IMR-90 (cell line): ENCODE measurements around the gene YPEL2. TPM values are rescaled to one million over a fixed set of nuclear protein-coding genes. Genes with fewer than 3 reads are reported as not detected.

ENCODE experiments used
- ATAC-seq: fragments of 200-7000 bp; cut with Tn5 transposase; 2 replicates; pipeline ENCODE4 v1.9.1; 2020; ENCODE audit warnings: low read depth, mild to moderate bottlenecking, moderate library complexity
- BruUV-seq: library from RNA; stranded (reverse); fragments of 400-500 nt; replicated peaks from 2 replicates; lab custom pipeline; 2021; lab: Mats Ljungman, UMichigan
- CTCF ChIA-PET: fragments of 300-600 bp; formaldehyde crosslinking; extraction: SDS; loops from one replicate; lab custom pipeline; 2021; ENCODE audit warnings: antibody characterized with exemption; lab: Yijun Ruan, JAX
- POLR2A ChIA-PET: fragments of 300-600 bp; sonication (Branson Sonifier 250); formaldehyde crosslinking; loops from one replicate; lab custom pipeline; 2022; ENCODE audit warnings: antibody characterized with exemption; ENCODE audit not compliant: unreplicated experiment; lab: Charles Lee
- DNase-seq: peaks from one replicate; pipeline ENCODE4 v3.0.0; 2013
- H2AFZ ChIP-seq: replicated peaks from 2 replicates; pipeline ENCODE3; 2013; ENCODE audit warnings: low read length, mild to moderate bottlenecking; ENCODE audit not compliant: poor library complexity
- H2AK5ac ChIP-seq: 2 replicates; pipeline ENCODE4 v1.6.1; 2013; ENCODE audit warnings: low read depth, low read length, inconsistent platforms
- H2AK9ac ChIP-seq: replicated peaks from 2 replicates; pipeline ENCODE3; 2013; ENCODE audit warnings: mild to moderate bottlenecking, low read depth, low read length, moderate library complexity; ENCODE audit not compliant: poor library complexity
- H2BK120ac ChIP-seq: 2 replicates; pipeline ENCODE4 v1.6.1; 2013; ENCODE audit warnings: low read depth, low read length, inconsistent platforms
- H2BK15ac ChIP-seq: 3 replicates; pipeline ENCODE4 v1.6.1; 2013; ENCODE audit warnings: low read depth, low read length, inconsistent platforms
- H2BK20ac ChIP-seq: 2 replicates; pipeline ENCODE4 v1.6.1; 2013; ENCODE audit warnings: low read depth, mild to moderate bottlenecking, inconsistent platforms, low read length, moderate library complexity
- H2BK5ac ChIP-seq: 2 replicates; pipeline ENCODE4 v1.6.1; 2013; ENCODE audit warnings: mild to moderate bottlenecking, low read depth, low read length, inconsistent platforms; ENCODE audit not compliant: poor library complexity, severe bottlenecking
- H3K14ac ChIP-seq: replicated peaks from 2 replicates; pipeline ENCODE4 v1.6.1; 2013; ENCODE audit warnings: low read depth, low read length, inconsistent platforms
- H3K18ac ChIP-seq: 2 replicates; pipeline ENCODE4 v1.6.1; 2013; ENCODE audit warnings: low read depth, low read length, control low read depth
- H3K23ac ChIP-seq: 2 replicates; pipeline ENCODE4 v1.6.1; 2013; ENCODE audit warnings: low read depth, low read length, inconsistent platforms
- H3K27ac ChIP-seq: 2 replicates; pipeline ENCODE4 v1.5.1; 2013; ENCODE audit warnings: mild to moderate bottlenecking, control low read depth, low read length; ENCODE audit not compliant: insufficient read depth
- H3K27me3 ChIP-seq: 2 replicates; pipeline ENCODE4 v1.6.1; 2013; ENCODE audit warnings: low read length; ENCODE audit not compliant: control insufficient read depth, insufficient read depth
- H3K36me3 ChIP-seq: 2 replicates; pipeline ENCODE4 v1.6.1; 2013; ENCODE audit warnings: low read length, mixed read lengths; ENCODE audit not compliant: control insufficient read depth, insufficient read depth
- H3K4ac ChIP-seq: 2 replicates; pipeline ENCODE4 v1.6.1; 2013; ENCODE audit warnings: low read depth, low read length, inconsistent platforms
- H3K4me1 ChIP-seq: 2 replicates; pipeline ENCODE4 v1.6.1; 2013; ENCODE audit warnings: low read length, mixed read lengths; ENCODE audit not compliant: control insufficient read depth, insufficient read depth
- H3K4me2 ChIP-seq: 2 replicates; pipeline ENCODE4 v1.6.1; 2013; ENCODE audit warnings: low read depth, mild to moderate bottlenecking, control low read depth, low read length, moderate library complexity
- H3K4me3 ChIP-seq: 2 replicates; pipeline ENCODE4 v1.5.1; 2013; ENCODE audit warnings: low read depth, mild to moderate bottlenecking, control low read depth, low read length, moderate library complexity; ENCODE audit not compliant: insufficient read depth
- H3K56ac ChIP-seq: 2 replicates; pipeline ENCODE4 v1.6.1; 2013; ENCODE audit warnings: low read length, inconsistent platforms; ENCODE audit not compliant: insufficient read depth; ENCODE audit errors: extremely low read depth
- H3K79me1 ChIP-seq, 2 experiments: 2 replicates each; pipeline ENCODE4 v1.6.1; 2013; ENCODE audit warnings: low read length in 2 of 2, inconsistent platforms in 1 of 2, low read depth in 1 of 2
- H3K9ac ChIP-seq: 2 replicates; pipeline ENCODE4 v1.6.1; 2013; ENCODE audit warnings: low read depth, low read length, control low read depth
- H3K9me1 ChIP-seq: 2 replicates; pipeline ENCODE4 v1.6.1; 2013; ENCODE audit warnings: low read length, inconsistent platforms; ENCODE audit not compliant: insufficient read depth
- H3K9me3 ChIP-seq: 2 replicates; pipeline ENCODE4 v1.6.1; 2013; ENCODE audit warnings: low read length; ENCODE audit not compliant: control insufficient read depth, insufficient read depth
- H4K20me1 ChIP-seq: 2 replicates; pipeline ENCODE4 v1.6.1; 2013; ENCODE audit warnings: low read length, inconsistent platforms; ENCODE audit not compliant: insufficient read depth
- H4K5ac ChIP-seq: 2 replicates; pipeline ENCODE4 v1.6.1; 2013; ENCODE audit warnings: mild to moderate bottlenecking, low read depth, low read length, control low read depth
- H4K8ac ChIP-seq, 2 experiments: 2 replicates each; pipeline ENCODE4 v1.6.1; 2013; ENCODE audit warnings: low read depth in 2 of 2, low read length in 2 of 2, control low read depth in 1 of 2, inconsistent platforms in 1 of 2
- H4K91ac ChIP-seq: 2 replicates; pipeline ENCODE4 v1.6.1; 2013; ENCODE audit warnings: low read depth, low read length, inconsistent platforms; ENCODE audit not compliant: insufficient read depth
- MAZ ChIP-seq: IDR thresholded peaks from 2 replicates; pipeline ENCODE4 v1.6.1; 2012; ENCODE audit warnings: low read depth, mild to moderate bottlenecking, low read length, improper control_type of control experiment, moderate library complexity, borderline replicate concordance
- RFX5 ChIP-seq: IDR thresholded peaks from 2 replicates; pipeline ENCODE4 v1.8.0; 2012; ENCODE audit warnings: low read depth, mild to moderate bottlenecking, low read length, moderate library complexity
- USF2 ChIP-seq: fragments of 150-350 bp; IDR thresholded peaks from 2 replicates; pipeline ENCODE4 v1.6.1; 2017; ENCODE audit warnings: mild to moderate bottlenecking, antibody characterized with exemption, low read length, low read depth
- WGBS, 2 experiments: methylation state at CpG; one replicate each; pipeline versions ENCODE4 v1.1.5 to v1.1.7; 2013; ENCODE audit warnings: missing lambda C conversion rate in 2 of 2; ENCODE audit not compliant: insufficient read length in 1 of 2; ENCODE audit errors: extremely low coverage in 2 of 2; 5-methylcytosine and 5-hydroxymethylcytosine counted together
- dilution Hi-C: fragments of 300-500 bp; cut with HindIII; formaldehyde crosslinking; loops from one replicate; pipeline ENCODE4 v1.14.3; 2018; ENCODE audit warnings: low sequenced_read_pairs; ENCODE audit not compliant: unreplicated experiment
- in situ Hi-C: fragments of 300-500 bp; cut with MboI; formaldehyde crosslinking; loops from 3 replicates; pipeline ENCODE4 v1.14.3; 2019; ENCODE audit warnings: low sequenced_read_pairs, inconsistent platforms, mixed read lengths
- intact Hi-C: fragments of 100-400 bp; cut with micrococcal nuclease; formaldehyde crosslinking; loops from 2 replicates; pipeline ENCODE4 v1.10.0; 2022
- polyA plus RNA-seq, 3 experiments: library from polyadenylated mRNA; depleted of rRNA; stranded (reverse); fragments of >200 nt; gene quantifications; 2 replicates each; pipeline ENCODE4 v1.2.3, GENCODE V29; 2012; ENCODE audit warnings: low replicate concordance in 1 of 3
- total RNA-seq: library from RNA; depleted of rRNA; stranded (reverse); fragments of >200 nt; gene quantifications from 2 replicates; pipeline ENCODE4 v1.2.3, GENCODE V29; 2012

The YPEL2 gene
- total and polyA plus RNA-seq, 2 of the 4 experiments (the other 2 are of a cell fraction): 2.3 to 3.4 TPM

- Histone ChIP-seq H3K4me2 (no peak overlapping the region), H3K56ac (no peak overlapping the region), H4K20me1 (peaks cover 2% of the 10 kb centered on the region; the same call in 1 of the 2 replicates), H3K9me1 (peaks cover 7% of the 10 kb centered on the region), H3K14ac (no peak overlapping the region), H4K5ac (no peak overlapping the region), H3K79me1 (peaks cover 0 to 2% of the 10 kb centered on the region in 2 experiments; a peak in 1 of 4 replicates), H4K91ac (no peak overlapping the region), H4K8ac (no peak overlapping the region), H2AFZ (no peak overlapping the region), H2BK120ac (0 out of 2 replicates have a peak overlapping the region, but pooled peaks have one; percentile 17), H2AK5ac (peak overlapping the region; percentile 7; the same call in 1 of the 2 replicates), H3K18ac (peak overlapping the region; percentile 45; the same call in 1 of the 2 replicates), H3K4me1 (peaks cover 16% of the 10 kb centered on the region), H3K9me3 (peaks cover 4% of the 10 kb centered on the region; the same call in 1 of the 2 replicates), H3K4me3 (no peak overlapping the region), H2BK15ac (no peak overlapping the region), H3K36me3 (no peaks in the 10 kb centered on the region), H2BK20ac (no peak overlapping the region), H3K27me3 (peaks cover 10% of the 10 kb centered on the region; the same call in 1 of the 2 replicates), H3K4ac (no peak overlapping the region), H3K23ac (no peak overlapping the region), H2BK5ac (no peak overlapping the region), H3K27ac (no peak overlapping the region), H2AK9ac (no peak overlapping the region), H3K9ac (no peak overlapping the region)
- ChIA-PET POLR2A (interaction anchor here (0.6 kb wide), 1 partner anchor 14 kb away, joined by 4 read pairs; no protein-coding TSS in a partner anchor), CTCF (interaction anchor here (0.5 to 0.9 kb wide), 3 partner anchors 8 to 33 kb away, joined by 3 to 5 read pairs (median 3); no protein-coding TSS in a partner anchor)
- ATAC-seq (peak; percentile 67), DNase-seq (peak; percentile 73)
- WGBS, 2 experiments: no CpG with 5 or more reads among the region's 2 CpGs
- no peak for TF ChIP-seq RFX5
- 0 out of 2 replicates have a peak, but pooled peaks have one; percentile 22 for TF ChIP-seq MAZ
- no peak for TF ChIP-seq USF2
- dilution Hi-C loops: no loop called here
- no TSS peak for BruUV-seq
- intact Hi-C loops: no loop called here
- in situ Hi-C loops: no loop called here
These were observed 25.2 kb downstream of the YPEL2 start for GRCh38 chr17:59356543-59357218.
